ENCODE data around the gene CTDSPL.

Gene CTDSPL

DNA sequence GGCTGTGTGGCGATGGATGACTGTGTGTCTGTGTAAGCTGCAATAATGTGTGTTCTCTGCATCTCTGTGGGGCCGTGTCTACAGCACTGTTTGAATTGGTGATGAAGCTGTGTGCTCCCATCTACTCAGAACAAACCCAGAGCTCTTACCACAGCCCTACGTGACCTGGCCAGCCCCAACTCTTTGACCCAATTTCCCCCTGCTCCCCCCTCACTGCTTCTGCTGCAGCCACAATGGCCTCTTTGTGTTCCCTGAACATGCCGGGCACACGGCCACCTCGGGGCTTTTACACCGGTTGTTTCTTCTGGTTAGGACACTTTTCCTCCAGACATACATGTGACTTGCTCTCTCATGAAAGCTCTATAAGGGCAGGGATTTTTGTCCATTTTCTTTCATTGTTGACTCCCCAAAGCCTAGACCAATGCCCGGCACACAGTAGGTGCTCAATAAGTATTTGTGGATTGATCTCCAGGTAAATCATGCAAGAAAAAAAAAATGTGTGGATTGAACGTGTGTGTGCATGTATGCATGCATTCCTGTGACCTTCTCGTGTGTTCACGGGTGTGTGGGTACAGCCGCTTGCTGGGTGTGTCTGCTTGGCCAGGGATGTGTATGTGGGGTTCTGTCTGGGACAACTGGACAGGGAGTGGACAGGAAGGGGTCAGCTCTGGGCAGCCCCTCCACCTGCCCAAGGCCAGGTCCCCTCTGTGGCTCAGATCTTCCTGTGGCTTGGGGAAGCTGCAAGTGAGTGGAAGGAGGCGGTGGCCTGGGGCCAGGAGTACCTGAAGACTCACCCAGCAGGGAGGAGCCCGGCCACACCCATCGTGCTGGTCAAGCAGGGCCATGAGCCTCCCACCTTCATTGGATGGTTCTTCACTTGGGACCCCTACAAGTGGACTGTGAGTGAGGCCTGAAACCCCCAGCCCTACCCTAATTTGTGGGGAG, 143.7 kb downstream of the CTDSPL start:
- TF ChIP-seq, protein P1, sequence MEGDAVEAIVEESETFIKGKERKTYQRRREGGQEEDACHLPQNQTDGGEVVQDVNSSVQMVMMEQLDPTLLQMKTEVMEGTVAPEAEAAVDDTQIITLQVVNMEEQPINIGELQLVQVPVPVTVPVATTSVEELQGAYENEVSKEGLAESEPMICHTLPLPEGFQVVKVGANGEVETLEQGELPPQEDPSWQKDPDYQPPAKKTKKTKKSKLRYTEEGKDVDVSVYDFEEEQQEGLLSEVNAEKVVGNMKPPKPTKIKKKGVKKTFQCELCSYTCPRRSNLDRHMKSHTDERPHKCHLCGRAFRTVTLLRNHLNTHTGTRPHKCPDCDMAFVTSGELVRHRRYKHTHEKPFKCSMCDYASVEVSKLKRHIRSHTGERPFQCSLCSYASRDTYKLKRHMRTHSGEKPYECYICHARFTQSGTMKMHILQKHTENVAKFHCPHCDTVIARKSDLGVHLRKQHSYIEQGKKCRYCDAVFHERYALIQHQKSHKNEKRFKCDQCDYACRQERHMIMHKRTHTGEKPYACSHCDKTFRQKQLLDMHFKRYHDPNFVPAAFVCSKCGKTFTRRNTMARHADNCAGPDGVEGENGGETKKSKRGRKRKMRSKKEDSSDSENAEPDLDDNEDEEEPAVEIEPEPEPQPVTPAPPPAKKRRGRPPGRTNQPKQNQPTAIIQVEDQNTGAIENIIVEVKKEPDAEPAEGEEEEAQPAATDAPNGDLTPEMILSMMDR (IDR thresholded peaks at IDR 0.05; ENCODE audit: insufficient read depth, low read depth, low read length, missing control alignments), result no peak
- DNase-seq (ENCODE audit: low read depth), result no peak

DNA sequence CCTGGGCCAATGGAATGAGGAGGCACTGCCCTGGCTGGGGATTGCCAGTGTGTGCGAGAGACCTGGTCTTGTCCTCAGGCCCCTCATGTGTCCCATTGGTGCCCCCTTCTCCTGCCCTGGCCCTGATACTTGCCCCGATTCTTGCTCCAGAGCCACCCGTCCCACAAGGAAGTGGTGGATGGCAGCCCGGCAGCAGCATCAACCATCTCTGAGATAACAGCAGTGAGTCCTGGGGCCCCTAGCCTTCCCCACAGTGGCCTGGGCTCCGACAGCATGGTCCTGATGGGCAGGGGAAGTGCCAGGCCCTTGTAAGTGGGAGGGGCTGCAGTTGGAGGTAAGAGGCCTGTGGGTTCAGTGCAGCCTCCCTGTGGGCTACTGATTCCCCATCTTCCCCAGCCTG, 144.4 kb downstream of the CTDSPL start:
- H3K4me3 ChIP-seq (ENCODE audit: low read depth, low read length), result no peak overlapping the region
- DNase-seq (ENCODE audit: low read depth), result no peak
- TF ChIP-seq, protein P1 (IDR thresholded peaks at IDR 0.05; ENCODE audit: insufficient read depth, low read depth, low read length, missing control alignments), result no peak

More for the DNA sequence above, 143.7 kb downstream of the CTDSPL start:
- H3K4me3 ChIP-seq (ENCODE audit: low read depth, low read length), result no peak overlapping the region

DNA sequence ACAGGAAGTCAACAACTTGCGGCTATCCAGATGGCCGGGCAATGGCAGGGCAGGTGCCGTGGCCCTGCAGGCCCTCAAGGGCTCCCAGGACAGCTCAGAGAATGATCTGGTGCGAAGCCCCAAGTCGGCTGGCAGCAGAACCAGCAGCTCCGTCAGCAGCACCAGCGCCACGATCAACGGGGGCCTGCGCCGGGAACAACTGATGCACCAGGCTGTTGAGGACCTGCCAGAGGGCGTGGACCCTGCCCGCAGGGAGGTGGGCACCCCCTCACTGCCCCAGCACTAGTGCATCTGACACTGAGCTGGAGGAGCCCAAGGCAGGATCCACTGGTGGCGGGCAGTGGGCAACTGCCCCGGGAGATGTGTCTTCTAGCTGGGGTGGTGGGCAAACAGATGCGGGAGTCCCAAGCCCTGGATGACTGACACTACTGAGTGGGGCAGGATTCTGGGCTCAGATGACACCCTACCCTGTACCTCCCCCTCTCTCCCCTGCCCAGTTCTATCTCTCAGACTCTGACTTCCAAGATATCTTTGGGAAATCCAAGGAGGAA, 144.8 kb downstream of the CTDSPL start:
- no peak overlapping the region for H3K4me3 ChIP-seq (ENCODE audit: low read depth, low read length)
- DNase-seq (ENCODE audit: low read depth), result no peak
- TF ChIP-seq, protein P1 (IDR thresholded peaks at IDR 0.05; ENCODE audit: insufficient read depth, low read depth, low read length, missing control alignments), result no peak

DNA sequence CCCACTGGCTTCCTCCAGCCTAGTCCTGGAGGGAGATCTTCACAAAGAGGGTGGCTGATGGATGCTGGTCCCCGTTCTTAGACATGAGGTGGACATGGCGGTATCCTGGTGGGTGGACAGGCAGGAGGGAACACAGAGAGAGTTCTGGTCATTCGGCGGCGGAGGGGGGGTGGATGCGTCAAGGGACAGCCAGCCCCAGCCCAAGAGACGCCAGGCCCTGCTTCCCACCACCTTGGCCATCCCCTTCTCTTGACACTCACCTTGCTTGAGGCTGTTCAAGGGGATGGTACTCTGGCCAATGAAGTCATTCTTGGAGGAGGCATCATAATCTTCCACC, 146.0 kb downstream of the CTDSPL start:
- no peak overlapping the region for H3K4me3 ChIP-seq (ENCODE audit: low read depth, low read length)
- no peak for DNase-seq (ENCODE audit: low read depth)
- TF ChIP-seq, protein P1 (IDR thresholded peaks at IDR 0.05; ENCODE audit: insufficient read depth, low read depth, low read length, missing control alignments), result no peak

DNA sequence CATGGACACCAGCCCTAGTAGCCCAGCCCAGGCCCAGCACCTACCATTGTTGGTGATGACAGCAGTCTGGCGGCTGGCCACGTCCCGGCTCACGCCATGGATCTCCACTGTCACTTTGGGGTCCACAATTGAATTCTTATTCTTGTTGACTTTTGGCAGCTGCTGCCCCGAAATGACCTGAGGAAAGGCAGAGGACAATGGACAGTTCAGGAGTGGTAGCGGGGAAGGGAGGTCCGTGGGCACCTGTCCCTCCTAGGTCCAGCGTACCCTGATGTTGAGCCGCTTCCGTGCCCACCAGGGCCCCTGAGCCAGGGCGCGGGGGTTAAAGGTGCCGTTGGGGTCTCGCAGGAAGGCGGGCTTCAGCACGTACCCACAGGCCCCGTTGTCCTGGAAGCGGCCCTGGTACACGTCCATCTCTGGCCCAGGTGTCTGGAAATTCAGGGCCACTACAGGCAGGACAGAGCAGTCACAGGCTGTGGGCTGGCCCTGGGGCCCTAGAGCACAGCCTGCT, 146.6 kb downstream of the CTDSPL start:
- H3K4me3 ChIP-seq (ENCODE audit: low read depth, low read length), result no peak overlapping the region
- DNase-seq (ENCODE audit: low read depth), result no peak
- TF ChIP-seq, protein P1 (IDR thresholded peaks at IDR 0.05; ENCODE audit: insufficient read depth, low read depth, low read length, missing control alignments), result no peak

DNA sequence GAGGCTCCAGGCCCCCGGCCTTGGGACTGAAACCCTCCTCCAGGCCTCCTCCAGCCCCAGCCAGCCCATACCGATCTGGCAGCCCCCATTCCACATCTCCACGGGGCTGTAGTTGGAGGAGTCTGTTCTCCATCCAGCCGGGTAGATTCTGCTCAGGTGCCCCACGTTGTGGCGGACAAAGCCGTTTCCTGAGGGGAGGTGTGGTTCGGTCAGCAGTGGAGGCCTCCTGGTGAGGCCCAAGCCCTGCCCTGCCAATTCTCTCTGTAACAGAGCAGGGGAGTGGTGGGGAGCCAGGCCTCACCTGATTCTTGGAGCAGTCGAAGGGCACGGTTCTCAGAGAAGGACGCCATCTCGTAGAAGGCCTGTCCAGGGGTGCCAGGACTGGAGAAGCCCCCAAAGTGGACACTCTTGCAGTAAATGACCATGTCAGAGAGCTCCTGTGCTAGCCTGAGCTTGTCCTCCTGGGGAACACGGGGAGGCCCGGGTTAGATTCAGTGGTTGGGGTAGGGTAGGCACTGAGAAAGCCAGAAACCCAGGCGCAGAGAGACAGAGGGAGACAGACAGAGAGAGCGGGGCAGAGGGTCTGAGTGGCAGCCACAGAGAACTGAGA, 147.4 kb downstream of the CTDSPL start:
- H3K4me3 ChIP-seq (ENCODE audit: low read depth, low read length), result no peak overlapping the region
- TF ChIP-seq, protein P1 (IDR thresholded peaks at IDR 0.05; ENCODE audit: insufficient read depth, low read depth, low read length, missing control alignments), result no peak
- no peak for DNase-seq (ENCODE audit: low read depth)
